HG02840 (cell line): ENCODE data around the gene BRIP1.

ENCODE experiments used
- ATAC-seq: cut with Tn5 transposase; IDR thresholded peaks from one replicate; pipeline ENCODE4 v1.9.1; 2021; ENCODE audit warnings: mild to moderate bottlenecking, moderate library complexity, moderate number of reproducible peaks; ENCODE audit not compliant: unreplicated experiment, low FRiP score

The BRIP1 gene

GRCh38 chr17:61770752-61771533 is 92.4 kb downstream of the BRIP1 start:
- no peak for ATAC-seq

GRCh38 chr17:61770043-61770442 is 93.3 kb downstream of the BRIP1 start:
- ATAC-seq = no peak

- no peak for ATAC-seq
These were observed 94.9 kb downstream of the BRIP1 start for GRCh38 chr17:61768405-61768804.

- ATAC-seq = no peak
These were observed 96.8 kb downstream of the BRIP1 start for GRCh38 chr17:61766520-61766919.

- no peak for ATAC-seq
These were observed 98.5 kb downstream of the BRIP1 start for GRCh38 chr17:61764846-61765245.

GRCh38 chr17:61761827-61762226 is 101.5 kb downstream of the BRIP1 start:
- ATAC-seq = no peak

- ATAC-seq = no peak
These were observed 104.0 kb downstream of the BRIP1 start for GRCh38 chr17:61759362-61759761.

GRCh38 chr17:61758430-61758829 is 104.9 kb downstream of the BRIP1 start:
- ATAC-seq = no peak

- no peak for ATAC-seq
These were observed 106.2 kb downstream of the BRIP1 start for GRCh38 chr17:61757168-61757567.

- no peak for ATAC-seq
These were observed 106.8 kb downstream of the BRIP1 start for GRCh38 chr17:61756561-61756960.

GRCh38 chr17:61755668-61756067 is 107.7 kb downstream of the BRIP1 start:
- no peak for ATAC-seq

GRCh38 chr17:61755078-61755477 is 108.2 kb downstream of the BRIP1 start:
- no peak for ATAC-seq

- ATAC-seq = no peak
These were observed 109.2 kb downstream of the BRIP1 start for GRCh38 chr17:61754124-61754523.

GRCh38 chr17:61753696-61754095 is 109.6 kb downstream of the BRIP1 start:
- no peak for ATAC-seq

GRCh38 chr17:61750656-61751055 is 112.7 kb downstream of the BRIP1 start:
- ATAC-seq = peak; percentile 85

- ATAC-seq = no peak
These were observed 113.4 kb downstream of the BRIP1 start for GRCh38 chr17:61749823-61750404.

GRCh38 chr17:61746248-61746985 is 116.9 kb downstream of the BRIP1 start:
- no peak for ATAC-seq

- no peak for ATAC-seq
These were observed 118.5 kb downstream of the BRIP1 start for GRCh38 chr17:61744804-61745203.

- ATAC-seq = no peak
These were observed 119.1 kb downstream of the BRIP1 start for GRCh38 chr17:61744252-61744651.

- no peak for ATAC-seq
These were observed 119.6 kb downstream of the BRIP1 start for GRCh38 chr17:61743766-61744165.

- no peak for ATAC-seq
These were observed 124.3 kb downstream of the BRIP1 start for GRCh38 chr17:61739002-61739401.
